BLaER1 treated with 17β-estradiol and CSF1 and Interleukin-3, amounts not matched to agents 10 nM and 100 nM (cell line): ENCODE results near the gene RB1.

Experiments used
- H3K27ac ChIP-seq, 11 experiments: shearing (Covaris generic); formaldehyde crosslinking; 2 replicates each; pipeline ENCODE4 v1.8.1; 2022
- H3K27me3 ChIP-seq, 11 experiments: shearing (Covaris generic); formaldehyde crosslinking; 2 replicates each; pipeline ENCODE4 v1.8.1; 2022
- H3K36me3 ChIP-seq, 11 experiments: shearing (Covaris generic); formaldehyde crosslinking; 2 replicates each; pipeline ENCODE4 v1.8.1; 2022
- H3K4me1 ChIP-seq, 10 experiments: shearing (Covaris generic); formaldehyde crosslinking; 2 replicates each; pipeline ENCODE4 v1.8.1; 2022
- H3K4me2 ChIP-seq, 11 experiments: shearing (Covaris generic); formaldehyde crosslinking; 2 replicates each; pipeline ENCODE4 v1.8.1; 2022
- H3K4me3 ChIP-seq, 10 experiments: shearing (Covaris generic); formaldehyde crosslinking; 2 replicates each; pipeline ENCODE4 v1.8.1; 2022
- H3K9ac ChIP-seq, 11 experiments: shearing (Covaris generic); formaldehyde crosslinking; 2 replicates each; pipeline ENCODE4 v1.8.1; 2022
- H3K9me3 ChIP-seq, 11 experiments: shearing (Covaris generic); formaldehyde crosslinking; replicated peaks in 1 of 11; 2 replicates each; pipeline ENCODE4 v1.8.1; 2022
- H4K20me1 ChIP-seq, 11 experiments: shearing (Covaris generic); formaldehyde crosslinking; 2 replicates each; pipeline ENCODE4 v1.8.1; 2022
- Cebpa-rat ChIP-seq, 11 experiments: shearing (Covaris generic); IDR thresholded peaks; 2 replicates each; pipeline ENCODE4 v1.8.1; 2022

Gene RB1

DNA sequence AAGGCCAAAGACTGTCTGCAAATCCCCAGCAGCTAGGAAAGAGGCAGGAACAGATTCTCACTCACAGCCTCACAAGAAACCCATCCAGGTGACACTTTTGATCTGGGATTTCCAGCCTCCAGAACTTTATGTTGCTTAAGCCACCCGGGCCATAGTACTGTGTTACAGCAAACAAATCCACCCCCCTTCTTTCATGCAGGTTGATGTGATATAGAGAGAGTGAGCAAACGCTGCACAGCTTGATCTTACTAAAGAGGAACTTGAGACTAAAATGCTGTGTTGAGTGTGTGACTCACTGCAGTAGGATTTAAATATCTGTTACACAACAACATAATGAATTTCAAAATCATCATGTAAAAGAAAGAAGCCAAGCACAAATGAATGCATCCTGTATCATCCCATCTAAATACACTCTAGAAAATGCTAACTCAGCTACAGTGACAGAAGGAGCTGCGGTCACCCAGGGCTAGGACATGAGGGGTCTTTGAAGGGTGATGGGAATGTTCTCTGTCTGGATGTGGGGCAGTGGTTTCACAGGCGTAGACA is 197.2 kb downstream of the RB1 start:
- 0 out of 20 replicates have a peak overlapping the region, but pooled peaks of 2 of the 10 experiments have one; percentile 15 to 16 for H3K4me3 ChIP-seq
- TF ChIP-seq Cebpa-rat (IDR thresholded peaks at IDR 0.05): peak in 10 of 11 experiments; percentile 30 to 89 (median 78); a peak in 19 of 22 replicates
- peaks cover 0 to 4% (median 0%) of the 10 kb centered on the region in 11 experiments; a peak in 4 of 22 replicates for H3K9me3 ChIP-seq
- H3K4me2 ChIP-seq: peak overlapping the region; percentile 80 to 97 (median 92)
- H4K20me1 ChIP-seq: no peaks in the 10 kb centered on the region
- no peaks in the 10 kb centered on the region for H3K27me3 ChIP-seq
- H3K4me1 ChIP-seq: peaks cover 87 to 98% (median 96%) of the 10 kb centered on the region in 10 experiments
- H3K27ac ChIP-seq: peak overlapping the region; percentile 90 to 98 (median 96)
- H3K9ac ChIP-seq: peak overlapping the region; percentile 80 to 91 (median 86)
- H3K36me3 ChIP-seq: peaks cover 21 to 59% (median 45%) of the 10 kb centered on the region in 11 experiments; a peak in 20 of 22 replicates

DNA sequence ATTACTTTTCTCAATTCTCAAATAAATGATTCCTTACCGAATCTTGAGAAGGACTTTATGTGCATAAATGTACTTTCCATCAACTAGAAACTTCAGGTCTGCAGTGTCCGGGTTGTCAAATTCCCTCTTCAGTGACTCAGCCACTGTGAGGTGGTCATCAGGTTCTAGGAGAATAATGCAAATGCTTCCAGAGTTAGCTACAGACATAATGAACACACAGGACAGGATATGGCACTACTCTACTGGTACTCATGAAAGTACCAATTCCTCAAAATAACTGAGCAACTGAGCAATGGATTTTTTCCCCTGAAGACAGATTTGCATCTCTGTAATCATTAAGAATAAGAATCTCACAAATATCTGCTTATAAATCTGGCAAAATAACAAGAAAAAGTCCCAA is 198.2 kb downstream of the RB1 start:
- H3K9me3 ChIP-seq: peaks cover 0 to 4% (median 0%) of the 10 kb centered on the region in 11 experiments; a peak in 4 of 22 replicates
- H3K4me1 ChIP-seq: peaks cover 88 to 99% (median 96%) of the 10 kb centered on the region in 10 experiments
- H3K9ac ChIP-seq: peak overlapping the region; percentile 80 to 91 (median 86)
- peak overlapping the region; percentile 80 to 97 (median 92) for H3K4me2 ChIP-seq
- H3K4me3 ChIP-seq: peak overlapping the region in 5 of 10 experiments; percentile 4 to 41 (median 31); a peak in 3 of 20 replicates
- TF ChIP-seq Cebpa-rat (IDR thresholded peaks at IDR 0.05): no peak
- peak overlapping the region; percentile 90 to 98 (median 96) for H3K27ac ChIP-seq
- peaks cover 16 to 52% (median 38%) of the 10 kb centered on the region in 11 experiments; a peak in 20 of 22 replicates for H3K36me3 ChIP-seq
- no peaks in the 10 kb centered on the region for H3K27me3 ChIP-seq
- H4K20me1 ChIP-seq: no peaks in the 10 kb centered on the region

DNA sequence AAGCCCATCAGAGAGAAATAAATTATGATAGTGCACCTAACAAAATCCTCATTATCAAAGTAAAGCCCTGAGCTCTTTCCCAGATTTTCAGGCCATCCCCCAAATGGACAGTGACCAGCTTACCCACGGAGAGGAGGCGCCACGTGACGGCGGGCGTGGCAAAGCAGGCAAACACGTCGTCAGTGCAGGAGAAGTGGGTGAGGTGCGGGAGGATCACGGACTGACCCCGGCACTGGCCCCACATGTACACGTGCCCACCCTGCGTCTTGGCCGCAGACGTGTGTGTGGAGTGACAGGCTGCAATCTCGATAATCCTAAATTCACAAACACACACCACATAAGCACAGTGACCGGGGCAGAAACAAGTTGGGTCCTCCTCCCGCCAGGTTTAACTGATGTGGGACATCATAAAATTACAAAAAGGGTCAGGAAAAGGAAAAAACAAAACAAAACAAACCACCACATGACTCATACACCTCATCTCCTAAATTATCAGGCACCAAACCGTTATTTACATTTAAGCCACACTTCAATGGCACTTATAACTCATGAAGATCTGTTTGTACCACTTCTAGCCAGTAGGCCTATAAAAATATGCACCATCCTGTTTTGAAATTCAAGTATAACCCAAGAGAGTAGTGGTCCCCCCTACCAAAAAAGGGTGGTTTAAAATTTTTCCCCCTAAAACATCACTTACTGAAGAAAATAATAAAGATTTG is 199.2 kb downstream of the RB1 start:
- Histone ChIP-seq H3K4me3 (peak overlapping the region in 8 of 10 experiments; percentile 4 to 32 (median 23); a peak in 8 of 20 replicates), H3K36me3 (peaks cover 13 to 51% (median 38%) of the 10 kb centered on the region in 11 experiments; a peak in 20 of 22 replicates), H3K9me3 (peaks cover 0 to 4% (median 0%) of the 10 kb centered on the region in 11 experiments; a peak in 6 of 22 replicates), H3K4me1 (peaks cover 88 to 99% (median 96%) of the 10 kb centered on the region in 10 experiments), H3K9ac (peak overlapping the region; percentile 80 to 91 (median 86); a peak in 21 of 22 replicates), H4K20me1 (no peaks in the 10 kb centered on the region), H3K4me2 (peak overlapping the region; percentile 80 to 97 (median 92)), H3K27me3 (no peaks in the 10 kb centered on the region), H3K27ac (peak overlapping the region; percentile 90 to 98 (median 96))
- TF ChIP-seq Cebpa-rat (IDR thresholded peaks at IDR 0.05): no peak

DNA sequence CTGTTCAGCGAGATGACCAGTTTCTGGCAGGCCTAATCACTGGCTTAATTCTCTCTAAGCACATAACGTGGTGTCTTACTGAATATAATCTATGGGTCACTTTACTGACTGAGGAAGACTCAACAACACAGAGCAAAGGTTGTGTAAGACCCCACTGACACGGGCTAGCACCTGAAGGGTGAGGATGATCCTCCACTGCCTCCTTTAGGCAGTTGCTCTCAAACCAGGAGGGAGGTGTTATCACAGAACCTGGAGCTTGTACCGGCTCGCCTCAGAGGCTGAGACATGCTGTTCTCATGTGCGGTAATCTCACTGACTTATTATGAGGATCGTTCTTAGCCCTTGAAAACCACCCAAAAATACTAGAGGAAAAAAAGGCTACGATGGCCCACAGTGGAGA is 201.1 kb downstream of the RB1 start:
- Histone ChIP-seq H3K36me3 (peaks cover 14 to 46% (median 37%) of the 10 kb centered on the region in 11 experiments), H3K27me3 (no peaks in the 10 kb centered on the region), H4K20me1 (no peaks in the 10 kb centered on the region), H3K27ac (peak overlapping the region; percentile 90 to 98 (median 96)), H3K9me3 (peaks cover 0 to 18% (median 12%) of the 10 kb centered on the region in 11 experiments; a peak in 11 of 22 replicates), H3K4me1 (peaks cover 92 to 100% (median 96%) of the 10 kb centered on the region in 10 experiments), H3K4me2 (peak overlapping the region; percentile 80 to 97 (median 92)), H3K4me3 (no peak overlapping the region; a peak in 1 of 20 replicates), H3K9ac (peak overlapping the region; percentile 80 to 91 (median 86))
- no peak for TF ChIP-seq Cebpa-rat (IDR thresholded peaks at IDR 0.05)

DNA sequence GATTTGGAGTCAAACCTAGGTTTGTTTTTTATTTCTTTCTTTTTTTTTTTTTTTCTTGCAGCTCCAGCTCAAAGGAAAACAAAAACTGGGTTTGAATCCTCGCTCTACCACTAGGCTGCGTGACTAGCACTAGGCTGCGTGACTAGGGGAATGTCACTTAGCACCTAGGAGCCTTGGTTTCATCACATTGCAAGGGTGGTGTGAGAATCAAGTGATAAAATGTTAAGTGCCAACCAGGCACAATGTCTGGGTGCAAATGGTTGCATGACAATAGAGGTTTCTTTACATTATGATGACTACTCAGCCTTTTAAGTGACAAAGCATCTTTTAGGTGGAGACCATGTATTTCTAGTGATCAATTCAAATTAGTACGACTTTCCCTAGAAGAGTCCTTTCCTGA is 201.5 kb downstream of the RB1 start:
- Histone ChIP-seq H3K27ac (peak overlapping the region; percentile 90 to 98 (median 96)), H4K20me1 (no peaks in the 10 kb centered on the region), H3K9me3 (peaks cover 0 to 18% (median 12%) of the 10 kb centered on the region in 11 experiments; a peak in 11 of 22 replicates), H3K4me3 (no peak overlapping the region), H3K9ac (peak overlapping the region; percentile 80 to 91 (median 86)), H3K36me3 (peaks cover 14 to 45% (median 34%) of the 10 kb centered on the region in 11 experiments), H3K4me2 (peak overlapping the region; percentile 80 to 97 (median 92)), H3K27me3 (no peaks in the 10 kb centered on the region), H3K4me1 (peaks cover 91 to 100% (median 96%) of the 10 kb centered on the region in 10 experiments)
- no peak for TF ChIP-seq Cebpa-rat (IDR thresholded peaks at IDR 0.05)

DNA sequence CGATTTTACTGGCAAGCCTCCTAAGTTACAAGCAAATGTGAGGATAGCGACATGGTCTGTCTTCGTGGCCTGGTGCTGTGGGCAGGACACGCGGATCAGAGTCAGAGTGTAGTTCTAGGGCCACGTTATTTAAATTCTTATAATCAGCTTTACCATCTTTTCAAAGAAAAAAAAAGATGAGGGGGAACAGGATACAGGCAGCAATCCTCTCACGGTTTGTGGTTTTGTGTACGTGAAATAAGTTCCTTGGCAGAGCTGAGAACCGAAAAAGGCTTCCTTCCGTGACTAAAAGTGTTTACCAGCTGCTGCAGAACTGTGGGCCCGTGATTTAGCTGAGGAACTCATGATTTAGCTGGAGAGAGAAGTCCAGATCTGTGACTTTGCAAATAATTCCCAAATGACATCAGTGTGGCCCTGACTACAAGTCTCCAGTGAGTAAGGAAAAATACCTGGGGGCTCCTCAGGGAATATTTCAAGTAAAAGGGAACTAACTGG is 202.1 kb downstream of the RB1 start:
- Histone ChIP-seq H3K9me3 (peaks cover 0 to 18% (median 12%) of the 10 kb centered on the region in 11 experiments; a peak in 11 of 22 replicates), H3K4me2 (peak overlapping the region; percentile 80 to 97 (median 92)), H3K27me3 (no peaks in the 10 kb centered on the region), H3K36me3 (peaks cover 17 to 50% (median 40%) of the 10 kb centered on the region in 11 experiments), H4K20me1 (no peaks in the 10 kb centered on the region), H3K4me3 (peak overlapping the region; percentile 33 to 67 (median 54); a peak in 18 of 20 replicates), H3K9ac (peak overlapping the region; percentile 80 to 91 (median 86)), H3K27ac (peak overlapping the region; percentile 90 to 98 (median 96)), H3K4me1 (peaks cover 91 to 100% (median 96%) of the 10 kb centered on the region in 10 experiments)
- peak in 3 of 11 experiments; percentile 42 to 62 (median 48); a peak in 4 of 22 replicates for TF ChIP-seq Cebpa-rat (IDR thresholded peaks at IDR 0.05)

DNA sequence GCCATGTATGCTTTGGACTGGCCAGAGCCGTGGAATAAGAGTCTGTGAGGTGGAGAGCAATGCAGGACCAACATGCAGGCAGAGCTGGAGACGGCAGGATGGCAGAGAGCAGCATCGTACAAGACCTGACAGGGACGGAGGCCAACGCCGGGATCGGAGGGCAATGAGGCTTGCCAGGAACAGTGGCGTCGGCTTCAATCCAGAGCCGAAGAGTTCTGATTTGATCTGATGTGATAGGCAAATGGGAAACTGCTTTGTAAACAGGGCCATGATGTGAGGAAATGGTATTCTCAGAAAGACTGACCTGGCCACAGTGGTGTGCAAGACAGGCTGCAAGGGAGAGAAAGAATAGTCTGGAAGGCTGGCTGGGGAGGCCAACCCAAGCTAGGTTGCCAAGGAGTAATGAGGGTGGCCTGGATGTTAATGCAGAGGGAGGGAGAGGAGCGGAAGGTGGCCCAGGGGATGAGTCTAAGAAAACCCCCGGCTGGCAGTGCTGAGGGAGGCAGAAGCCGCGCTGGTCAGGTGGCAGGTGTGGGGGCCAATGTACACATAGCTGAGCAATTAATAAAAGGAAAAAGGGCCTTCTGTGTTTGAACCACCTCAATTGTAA is 202.6 kb downstream of the RB1 start:
- H3K27me3 ChIP-seq: no peaks in the 10 kb centered on the region
- peak overlapping the region; percentile 80 to 97 (median 92) for H3K4me2 ChIP-seq
- H3K27ac ChIP-seq: peak overlapping the region; percentile 90 to 98 (median 96)
- H3K4me3 ChIP-seq: peak overlapping the region; percentile 33 to 67 (median 54); a peak in 18 of 20 replicates
- peak overlapping the region; percentile 80 to 91 (median 86) for H3K9ac ChIP-seq
- peaks cover 18 to 51% (median 43%) of the 10 kb centered on the region in 11 experiments for H3K36me3 ChIP-seq
- peaks cover 0 to 18% (median 12%) of the 10 kb centered on the region in 11 experiments; a peak in 11 of 22 replicates for H3K9me3 ChIP-seq
- no peak for TF ChIP-seq Cebpa-rat (IDR thresholded peaks at IDR 0.05)
- H4K20me1 ChIP-seq: no peaks in the 10 kb centered on the region
- peaks cover 90 to 97% (median 96%) of the 10 kb centered on the region in 10 experiments for H3K4me1 ChIP-seq

DNA sequence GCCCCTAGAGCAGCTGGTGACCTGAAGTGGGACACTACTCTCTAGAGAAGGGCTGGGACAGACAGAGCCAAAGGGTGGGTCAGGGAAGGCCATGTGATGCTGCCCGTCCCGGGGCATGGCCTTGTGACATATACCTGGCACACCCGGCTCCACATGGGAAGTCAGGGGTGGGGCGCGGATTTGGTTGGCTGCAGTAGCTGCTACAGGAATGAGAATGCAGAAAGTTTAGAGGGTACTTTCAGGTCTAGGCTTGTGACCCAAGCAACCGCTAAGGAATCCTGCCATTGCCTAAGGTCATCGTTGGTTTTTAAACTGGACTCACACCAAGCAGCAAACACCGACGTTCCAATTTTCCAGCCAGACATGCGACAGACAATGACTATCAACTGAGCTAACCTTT is 203.5 kb downstream of the RB1 start:
- Histone ChIP-seq H3K36me3 (peaks cover 23 to 54% (median 45%) of the 10 kb centered on the region in 11 experiments), H3K4me1 (peaks cover 82 to 97% (median 88%) of the 10 kb centered on the region in 10 experiments), H3K4me2 (peak overlapping the region; percentile 80 to 97 (median 92)), H4K20me1 (no peaks in the 10 kb centered on the region), H3K9me3 (peaks cover 0 to 18% (median 12%) of the 10 kb centered on the region in 11 experiments; a peak in 11 of 22 replicates), H3K4me3 (peak overlapping the region in 9 of 10 experiments; percentile 33 to 67 (median 55); a peak in 18 of 20 replicates), H3K27ac (peak overlapping the region; percentile 90 to 98 (median 96)), H3K9ac (peak overlapping the region; percentile 80 to 91 (median 86)), H3K27me3 (no peaks in the 10 kb centered on the region)
- no peak for TF ChIP-seq Cebpa-rat (IDR thresholded peaks at IDR 0.05)
